GM12872 (cell line): ENCODE measurements around the gene SH2D1B.

ENCODE experiments used
- TF ChIP-seq, protein P1 (sequence below): IDR thresholded peaks from 3 replicates; pipeline ENCODE4 v1.5.1; 2011; ENCODE audit warnings: low read depth, mild to moderate bottlenecking, low read length, moderate library complexity; ENCODE audit not compliant: insufficient read depth

Gene SH2D1B

GRCh38 chr1:162363823-162364222, 48.1 kb downstream of the SH2D1B start:
- TF ChIP-seq, protein P1, sequence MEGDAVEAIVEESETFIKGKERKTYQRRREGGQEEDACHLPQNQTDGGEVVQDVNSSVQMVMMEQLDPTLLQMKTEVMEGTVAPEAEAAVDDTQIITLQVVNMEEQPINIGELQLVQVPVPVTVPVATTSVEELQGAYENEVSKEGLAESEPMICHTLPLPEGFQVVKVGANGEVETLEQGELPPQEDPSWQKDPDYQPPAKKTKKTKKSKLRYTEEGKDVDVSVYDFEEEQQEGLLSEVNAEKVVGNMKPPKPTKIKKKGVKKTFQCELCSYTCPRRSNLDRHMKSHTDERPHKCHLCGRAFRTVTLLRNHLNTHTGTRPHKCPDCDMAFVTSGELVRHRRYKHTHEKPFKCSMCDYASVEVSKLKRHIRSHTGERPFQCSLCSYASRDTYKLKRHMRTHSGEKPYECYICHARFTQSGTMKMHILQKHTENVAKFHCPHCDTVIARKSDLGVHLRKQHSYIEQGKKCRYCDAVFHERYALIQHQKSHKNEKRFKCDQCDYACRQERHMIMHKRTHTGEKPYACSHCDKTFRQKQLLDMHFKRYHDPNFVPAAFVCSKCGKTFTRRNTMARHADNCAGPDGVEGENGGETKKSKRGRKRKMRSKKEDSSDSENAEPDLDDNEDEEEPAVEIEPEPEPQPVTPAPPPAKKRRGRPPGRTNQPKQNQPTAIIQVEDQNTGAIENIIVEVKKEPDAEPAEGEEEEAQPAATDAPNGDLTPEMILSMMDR, result no peak

DNA sequence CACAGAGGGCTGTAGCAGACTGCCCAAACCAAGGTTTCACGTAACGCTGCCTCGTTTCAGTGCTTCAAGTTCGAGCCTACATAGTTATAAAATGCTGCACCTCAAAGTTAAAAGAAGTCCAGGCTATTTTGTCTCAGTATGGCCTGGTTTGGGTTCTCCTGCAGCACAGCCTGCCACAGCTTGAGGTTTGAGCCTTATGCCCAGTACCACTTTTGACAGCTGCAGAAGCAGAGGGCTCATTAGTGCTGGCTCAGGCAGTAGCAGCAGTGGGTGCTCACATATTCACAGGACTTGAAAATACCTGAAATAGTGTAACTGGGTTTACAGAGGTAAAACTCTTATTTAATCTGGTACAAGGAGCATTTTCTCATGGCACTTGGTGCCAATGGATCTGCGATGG, 50.6 kb downstream of the SH2D1B start:
- TF ChIP-seq, protein P1, result no peak

DNA sequence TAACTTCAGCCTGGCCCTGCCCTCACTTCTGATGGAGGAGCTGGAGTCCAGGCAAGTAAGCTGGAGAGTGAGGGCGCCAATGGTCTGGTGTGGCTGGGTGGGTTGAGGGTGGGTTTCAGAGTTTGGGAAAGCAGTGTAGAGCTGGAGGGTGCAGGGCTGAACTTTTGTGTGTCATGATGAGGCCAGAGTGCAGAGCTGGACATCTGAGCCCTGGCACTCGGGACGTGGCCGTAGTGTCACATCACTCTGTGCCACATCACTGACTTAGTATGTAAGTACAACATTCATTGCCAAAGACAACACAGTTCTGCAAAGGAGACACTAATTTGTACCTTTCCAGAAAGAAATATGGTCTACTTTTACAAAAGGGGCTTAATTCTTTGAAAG, 51.1 kb downstream of the SH2D1B start:
- TF ChIP-seq, protein P1, result no peak

- TF ChIP-seq, protein P1, result no peak
Observed at GRCh38 chr1:162360237-162360873, 51.6 kb downstream of the SH2D1B start.

- TF ChIP-seq, protein P1, result no peak
Observed at GRCh38 chr1:162359523-162360236, 52.3 kb downstream of the SH2D1B start.

- TF ChIP-seq, protein P1, result no peak
Observed at GRCh38 chr1:162358928-162359327, 53.0 kb downstream of the SH2D1B start.

DNA sequence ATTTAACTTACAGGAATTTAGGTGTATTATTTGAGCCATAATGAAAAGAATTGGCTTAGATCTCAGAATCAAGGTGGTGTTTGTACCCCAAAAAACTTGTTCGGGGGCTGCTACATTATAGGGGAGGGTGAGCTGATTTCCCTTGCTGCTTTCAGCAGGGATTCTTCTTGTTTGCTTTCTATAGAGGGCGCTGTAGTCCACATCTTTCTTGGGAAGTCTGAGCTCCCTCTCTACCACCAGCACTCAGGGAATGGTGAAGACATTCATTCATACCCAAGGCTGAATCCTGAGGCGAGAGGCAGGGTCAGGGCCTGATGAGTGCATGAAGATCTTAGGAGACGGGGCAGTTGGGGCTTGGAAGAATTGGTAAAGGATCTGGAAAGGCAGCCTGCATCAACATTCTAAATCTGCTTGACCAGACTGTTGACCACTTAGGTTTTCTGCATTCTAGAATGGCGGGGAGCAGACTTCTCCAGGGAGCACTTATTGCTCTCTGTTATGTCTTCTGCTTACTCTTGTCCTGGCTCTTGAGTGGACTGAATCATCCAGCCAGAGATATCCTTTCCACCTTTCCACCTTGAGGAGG, 54.2 kb downstream of the SH2D1B start:
- TF ChIP-seq, protein P1, result peak; percentile 71
